ENCODE results near the gene C1orf53.
A peak's percentile ranks its signal among the peaks of the same experiment; 100 is the strongest.

GRCh38 chr1:197905699-197906351 lies 3.4 kb downstream of the C1orf53 start:
- TF ChIP-seq, protein P1, sequence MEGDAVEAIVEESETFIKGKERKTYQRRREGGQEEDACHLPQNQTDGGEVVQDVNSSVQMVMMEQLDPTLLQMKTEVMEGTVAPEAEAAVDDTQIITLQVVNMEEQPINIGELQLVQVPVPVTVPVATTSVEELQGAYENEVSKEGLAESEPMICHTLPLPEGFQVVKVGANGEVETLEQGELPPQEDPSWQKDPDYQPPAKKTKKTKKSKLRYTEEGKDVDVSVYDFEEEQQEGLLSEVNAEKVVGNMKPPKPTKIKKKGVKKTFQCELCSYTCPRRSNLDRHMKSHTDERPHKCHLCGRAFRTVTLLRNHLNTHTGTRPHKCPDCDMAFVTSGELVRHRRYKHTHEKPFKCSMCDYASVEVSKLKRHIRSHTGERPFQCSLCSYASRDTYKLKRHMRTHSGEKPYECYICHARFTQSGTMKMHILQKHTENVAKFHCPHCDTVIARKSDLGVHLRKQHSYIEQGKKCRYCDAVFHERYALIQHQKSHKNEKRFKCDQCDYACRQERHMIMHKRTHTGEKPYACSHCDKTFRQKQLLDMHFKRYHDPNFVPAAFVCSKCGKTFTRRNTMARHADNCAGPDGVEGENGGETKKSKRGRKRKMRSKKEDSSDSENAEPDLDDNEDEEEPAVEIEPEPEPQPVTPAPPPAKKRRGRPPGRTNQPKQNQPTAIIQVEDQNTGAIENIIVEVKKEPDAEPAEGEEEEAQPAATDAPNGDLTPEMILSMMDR (tag by site-specific recombination; IDR thresholded peaks at IDR 0.05) = no peak
- no peak for TF ChIP-seq SETDB1 (IDR thresholded peaks at IDR 0.05; ENCODE audit: insufficient read length, low read length)
- TF ChIP-seq ZNF24 (tag by site-specific recombination; IDR thresholded peaks at IDR 0.05) = no peak
- no peak for TF ChIP-seq ZNF571 (tag by site-specific recombination; IDR thresholded peaks at IDR 0.05)
- TF ChIP-seq ZNF121 (tag by site-specific recombination; IDR thresholded peaks at IDR 0.05) = no peak
- no peak for TF ChIP-seq ZNF518A (tag by site-specific recombination; conservative IDR thresholded peaks at IDR 0.05; ENCODE audit: low read depth)
- TF ChIP-seq ZNF138 (tag by site-specific recombination; IDR thresholded peaks at IDR 0.05; ENCODE audit: borderline replicate concordance) = no peak
- TF ChIP-seq ZNF513 (tag by site-specific recombination; IDR thresholded peaks at IDR 0.05) = no peak
- no peak for TF ChIP-seq ZNF645 (tag by site-specific recombination; IDR thresholded peaks at IDR 0.05)
- TF ChIP-seq ZBTB17 (tag by site-specific recombination; IDR thresholded peaks at IDR 0.05) = peak; percentile 29; the same call in 1 of the 2 replicates
- no peak for TF ChIP-seq AEBP2 (tag by site-specific recombination; IDR thresholded peaks at IDR 0.05; ENCODE audit: borderline replicate concordance)
- no peak for TF ChIP-seq ZIC2 (tag by site-specific recombination; IDR thresholded peaks at IDR 0.05)
- no peak for TF ChIP-seq ZNF776 (tag by site-specific recombination; IDR thresholded peaks at IDR 0.05; ENCODE audit: borderline replicate concordance)
- TF ChIP-seq SP3 (tag by site-specific recombination; IDR thresholded peaks at IDR 0.05) = no peak

All from HEK293 (cell line).